Karpas-422 (cell line): ENCODE results near the gene PSMD6. TPM values are rescaled to one million over a fixed set of nuclear protein-coding genes. Genes with fewer than 3 reads are reported as not detected.

Source experiments
- DNase-seq: peaks from one replicate; pipeline ENCODE4 v3.0.0-alpha.2; 2015
- H2AFZ ChIP-seq: fragments of 200-600 bp; sonication (generic); 2 replicates; pipeline ENCODE4 v1.6.1; 2014; ENCODE audit warnings: antibody characterized with exemption, low read length, mixed read lengths
- H3K27ac ChIP-seq: fragments of 200-600 bp; sonication (generic); 2 replicates; pipeline ENCODE4 v1.5.1; 2014; ENCODE audit warnings: mild to moderate bottlenecking, low read length, moderate library complexity
- H3K27me3 ChIP-seq: fragments of 200-600 bp; sonication (generic); 2 replicates; pipeline ENCODE4 v1.6.1; 2014; ENCODE audit warnings: low read length, mixed read lengths
- H3K36me3 ChIP-seq: fragments of 200-600 bp; sonication (generic); 2 replicates; pipeline ENCODE4 v1.6.1; 2014; ENCODE audit warnings: low read length, mixed read lengths; ENCODE audit not compliant: insufficient read depth
- H3K4me1 ChIP-seq: fragments of 200-600 bp; sonication (generic); 2 replicates; pipeline ENCODE4 v1.6.1; 2014; ENCODE audit warnings: mild to moderate bottlenecking, low read length, mixed read lengths
- H3K4me2 ChIP-seq: fragments of 200-600 bp; sonication (generic); 2 replicates; pipeline ENCODE4 v1.6.1; 2014; ENCODE audit warnings: low read length, low read depth, mild to moderate bottlenecking; ENCODE audit not compliant: poor library complexity, severe bottlenecking
- H3K4me3 ChIP-seq: fragments of 200-600 bp; sonication (generic); 2 replicates; pipeline ENCODE4 v1.5.1; 2014; ENCODE audit warnings: mild to moderate bottlenecking, antibody characterized with exemption, low read length, mixed read lengths
- H3K79me2 ChIP-seq: fragments of 200-600 bp; sonication (generic); 2 replicates; pipeline ENCODE4 v1.6.1; 2014; ENCODE audit warnings: mild to moderate bottlenecking, low read length, mixed read lengths
- H3K9ac ChIP-seq: fragments of 200-600 bp; sonication (generic); 2 replicates; pipeline ENCODE4 v1.6.0; 2014; ENCODE audit warnings: low read length
- H3K9me2 ChIP-seq: fragments of 200-600 bp; sonication (generic), shearing (Covaris generic); replicated peaks from 2 replicates; pipeline ENCODE4 v1.6.0; 2014; ENCODE audit warnings: mild to moderate bottlenecking, low read length, moderate library complexity; ENCODE audit not compliant: insufficient read depth
- H3K9me3 ChIP-seq: fragments of 300-700, 200-600 bp; sonication (generic); 2 replicates; pipeline ENCODE4 v1.6.1; 2014; ENCODE audit warnings: low read length, mixed read lengths
- H4K20me1 ChIP-seq: fragments of 200-600 bp; sonication (generic); 2 replicates; pipeline ENCODE4 v1.6.1; 2014; ENCODE audit warnings: mild to moderate bottlenecking, antibody characterized with exemption, low read length, low read depth; ENCODE audit not compliant: insufficient read depth
- total RNA-seq: library from RNA; depleted of rRNA; stranded (reverse); fragments of >200 nt; shearing (Covaris generic); gene quantifications from 2 replicates; pipeline ENCODE4 v1.2.3, GENCODE V29; 2014; ENCODE audit warnings: low replicate concordance; rRNA removed

The PSMD6 gene
- 95.6 and 99.4 TPM in 2 replicates for total RNA-seq

- Histone ChIP-seq H3K9me2 (no peaks in the 10 kb centered on the region), H4K20me1 (peaks cover 9% of the 10 kb centered on the region; the same call in 1 of the 2 replicates), H2AFZ (peak within 1 kb of the TSS; percentile 79), H3K79me2 (peaks cover 39% of the 10 kb centered on the region), H3K4me2 (peak within 1 kb of the TSS; percentile 79), H3K9me3 (no peaks in the 10 kb centered on the region), H3K36me3 (peaks cover 20% of the 10 kb centered on the region; the same call in 1 of the 2 replicates), H3K4me3 (peak within 1 kb of the TSS; percentile 96), H3K9ac (peak within 1 kb of the TSS; percentile 96), H3K27ac (no peak within 1 kb of the TSS; the same call in 1 of the 2 replicates), H3K4me1 (peaks cover 26% of the 10 kb centered on the region), H3K27me3 (no peaks in the 10 kb centered on the region)
- DNase-seq = peak; percentile 95
Measured at GRCh38 chr3:64023187-64023860, at the start of gene PSMD6. TSS of gene PSMD6 (minus strand) at chr3:64023494. CDS start at chr3:64023419, 75 bp downstream.

- no peaks in the 10 kb centered on the region for H3K4me1 ChIP-seq
- H3K4me2 ChIP-seq = no peak overlapping the region
- DNase-seq = no peak
- H3K4me3 ChIP-seq = no peak overlapping the region
- no peak overlapping the region for H3K9ac ChIP-seq
- H3K9me3 ChIP-seq = no peaks in the 10 kb centered on the region
- H3K27me3 ChIP-seq = peaks cover 6% of the 10 kb centered on the region; the same call in 1 of the 2 replicates
- no peaks in the 10 kb centered on the region for H3K9me2 ChIP-seq
- H2AFZ ChIP-seq = no peak overlapping the region
- H3K79me2 ChIP-seq = no peaks in the 10 kb centered on the region
- no peaks in the 10 kb centered on the region for H3K36me3 ChIP-seq
- no peak overlapping the region for H3K27ac ChIP-seq
- no peaks in the 10 kb centered on the region for H4K20me1 ChIP-seq
Measured at GRCh38 chr3:64072126-64072525, 48.8 kb upstream of the PSMD6 start.

GRCh38 chr3:64070704-64071103, 47.4 kb upstream of the PSMD6 start:
- Histone ChIP-seq H3K27me3 (peaks cover 6% of the 10 kb centered on the region; the same call in 1 of the 2 replicates), H3K9me3 (no peaks in the 10 kb centered on the region), H3K4me2 (no peak overlapping the region), H3K79me2 (no peaks in the 10 kb centered on the region), H3K9me2 (no peaks in the 10 kb centered on the region), H3K4me3 (no peak overlapping the region), H3K27ac (no peak overlapping the region), H4K20me1 (no peaks in the 10 kb centered on the region), H3K36me3 (no peaks in the 10 kb centered on the region), H2AFZ (no peak overlapping the region), H3K4me1 (no peaks in the 10 kb centered on the region), H3K9ac (no peak overlapping the region)
- no peak for DNase-seq

- H3K9me3 ChIP-seq = no peaks in the 10 kb centered on the region
Measured at GRCh38 chr3:64067506-64068346, 44.4 kb upstream of the PSMD6 start.

GRCh38 chr3:64064804-64065203, 41.5 kb upstream of the PSMD6 start:
- no peaks in the 10 kb centered on the region for H3K4me1 ChIP-seq
- H2AFZ ChIP-seq = no peak overlapping the region
- H3K4me2 ChIP-seq = no peak overlapping the region
- no peak overlapping the region for H3K27ac ChIP-seq
- no peaks in the 10 kb centered on the region for H3K9me2 ChIP-seq
- H3K79me2 ChIP-seq = no peaks in the 10 kb centered on the region
- no peaks in the 10 kb centered on the region for H3K9me3 ChIP-seq
- no peak for DNase-seq
- H3K9ac ChIP-seq = no peak overlapping the region
- no peaks in the 10 kb centered on the region for H3K36me3 ChIP-seq
- H3K4me3 ChIP-seq = no peak overlapping the region
- no peaks in the 10 kb centered on the region for H4K20me1 ChIP-seq
- no peaks in the 10 kb centered on the region for H3K27me3 ChIP-seq

More at GRCh38 chr3:64067506-64068346, 44.4 kb upstream of the PSMD6 start:
- no peak overlapping the region for H3K9ac ChIP-seq
- no peak overlapping the region for H3K4me2 ChIP-seq
- H3K79me2 ChIP-seq = no peaks in the 10 kb centered on the region
- no peaks in the 10 kb centered on the region for H3K9me2 ChIP-seq
- no peak overlapping the region for H2AFZ ChIP-seq
- H3K4me1 ChIP-seq = no peaks in the 10 kb centered on the region
- no peaks in the 10 kb centered on the region for H3K36me3 ChIP-seq
- no peak for DNase-seq
- H4K20me1 ChIP-seq = no peaks in the 10 kb centered on the region
- peaks cover 6% of the 10 kb centered on the region; the same call in 1 of the 2 replicates for H3K27me3 ChIP-seq
- no peak overlapping the region for H3K4me3 ChIP-seq
- no peak overlapping the region for H3K27ac ChIP-seq

- no peaks in the 10 kb centered on the region for H3K9me3 ChIP-seq
- no peaks in the 10 kb centered on the region for H3K4me1 ChIP-seq
- no peaks in the 10 kb centered on the region for H3K79me2 ChIP-seq
- H3K9me2 ChIP-seq = no peaks in the 10 kb centered on the region
- H3K4me3 ChIP-seq = no peak overlapping the region
- H3K27me3 ChIP-seq = no peaks in the 10 kb centered on the region
- no peaks in the 10 kb centered on the region for H3K36me3 ChIP-seq
- H4K20me1 ChIP-seq = no peaks in the 10 kb centered on the region
- no peak overlapping the region for H3K27ac ChIP-seq
- H3K9ac ChIP-seq = no peak overlapping the region
- H3K4me2 ChIP-seq = no peak overlapping the region
- no peak overlapping the region for H2AFZ ChIP-seq
- DNase-seq = no peak
Measured at GRCh38 chr3:64063983-64064438, 40.7 kb upstream of the PSMD6 start.

GRCh38 chr3:64063207-64063982, 40.1 kb upstream of the PSMD6 start:
- no peak overlapping the region for H3K4me2 ChIP-seq
- H3K9me2 ChIP-seq = no peaks in the 10 kb centered on the region
- no peaks in the 10 kb centered on the region for H3K27me3 ChIP-seq
- no peak overlapping the region for H3K9ac ChIP-seq
- no peak overlapping the region for H2AFZ ChIP-seq
- no peak overlapping the region for H3K4me3 ChIP-seq
- no peak for DNase-seq
- no peak overlapping the region for H3K27ac ChIP-seq
- H3K9me3 ChIP-seq = no peaks in the 10 kb centered on the region
- no peaks in the 10 kb centered on the region for H3K79me2 ChIP-seq
- H3K4me1 ChIP-seq = no peaks in the 10 kb centered on the region
- H4K20me1 ChIP-seq = no peaks in the 10 kb centered on the region
- H3K36me3 ChIP-seq = no peaks in the 10 kb centered on the region
